NK-92 treated with Interleukin-12 subunit alpha and Interleukin-12 subunit beta, amount 100 ng/mL, for 24 hours (cell line): Measurements from ENCODE around the gene MAPKAPK2.
"Not testable (repeated sequence)": the region's sequence is repeated elsewhere in the genome, so short reads cannot be mapped to it uniquely, and the experiment has no call there.

Experiments used
- DNase-seq: peaks from one replicate; lab custom pipeline; 2025; lab: John Stamatoyannopoulos, UW

The MAPKAPK2 gene

GRCh38 chr1:206744683-206745082, 60.0 kb downstream of the MAPKAPK2 start:
- DNase-seq: no peak

GRCh38 chr1:206745301-206745700, 60.6 kb downstream of the MAPKAPK2 start:
- DNase-seq: no peak

GRCh38 chr1:206748348-206749030, 63.8 kb downstream of the MAPKAPK2 start:
- DNase-seq: no peak

GRCh38 chr1:206751891-206752290, 67.2 kb downstream of the MAPKAPK2 start:
- no peak for DNase-seq

- DNase-seq: no peak
Observed at GRCh38 chr1:206752481-206752880, 67.8 kb downstream of the MAPKAPK2 start.

GRCh38 chr1:206753141-206753540, 68.4 kb downstream of the MAPKAPK2 start:
- DNase-seq: no peak

- no peak for DNase-seq
Observed at GRCh38 chr1:206754011-206754410, 69.3 kb downstream of the MAPKAPK2 start.

- peak; percentile 28 for DNase-seq
Observed at GRCh38 chr1:206757524-206758266, 73.0 kb downstream of the MAPKAPK2 start.

GRCh38 chr1:206760590-206760989, 75.9 kb downstream of the MAPKAPK2 start:
- no peak for DNase-seq

GRCh38 chr1:206761159-206761768, 76.6 kb downstream of the MAPKAPK2 start:
- no peak for DNase-seq

GRCh38 chr1:206762741-206763364, 78.1 kb downstream of the MAPKAPK2 start:
- DNase-seq: not testable (repeated sequence)

GRCh38 chr1:206765771-206766170, 81.1 kb downstream of the MAPKAPK2 start:
- DNase-seq: not testable (repeated sequence)

- DNase-seq: peak; percentile 85
Observed at GRCh38 chr1:206766251-206766856, 81.6 kb downstream of the MAPKAPK2 start.

GRCh38 chr1:206768472-206769303, 84.0 kb downstream of the MAPKAPK2 start:
- DNase-seq: peak; percentile 54

- DNase-seq: peak; percentile 68
Observed at GRCh38 chr1:206769304-206769731, 84.6 kb downstream of the MAPKAPK2 start.

- peak; percentile 68 for DNase-seq
Observed at GRCh38 chr1:206770531-206771337, 86.0 kb downstream of the MAPKAPK2 start, which contains the start of gene IL19. TSS of gene IL19 (plus strand) at chr1:206770773. CDS start at chr1:206836663, 65,890 bp downstream.

- no peak for DNase-seq
Observed at GRCh38 chr1:206771338-206771692, 86.6 kb downstream of the MAPKAPK2 start.

- peak; percentile 76 for DNase-seq
Observed at GRCh38 chr1:206772243-206772937, 87.7 kb downstream of the MAPKAPK2 start, which contains the start of gene IL10. TSS of gene IL10 (minus strand) at chr1:206772494. CDS start at chr1:206772435, 59 bp downstream.

- peak; percentile 21 for DNase-seq
Observed at GRCh38 chr1:206774093-206774492, 89.4 kb downstream of the MAPKAPK2 start.
